AG08396 (cell line): Measurements from ENCODE around the gene DCTN4.

Experiments used
- DNase-seq: peaks from one replicate; pipeline ENCODE4 v3.0.0; 2012; ENCODE audit warnings: low spot score, mixed read lengths

DCTN4 gene

GRCh38 chr5:150738862-150739261 lies 20.0 kb downstream of the DCTN4 start:
- no peak for DNase-seq

- no peak for DNase-seq
These were observed 24.0 kb downstream of the DCTN4 start for GRCh38 chr5:150734579-150735384.

- DNase-seq: no peak
These were observed 27.1 kb downstream of the DCTN4 start for GRCh38 chr5:150731669-150732242.

- DNase-seq: no peak
These were observed 29.0 kb downstream of the DCTN4 start for GRCh38 chr5:150729859-150730258.

- no peak for DNase-seq
These were observed 35.0 kb downstream of the DCTN4 start for GRCh38 chr5:150723845-150724244.

- no peak for DNase-seq
These were observed 48.7 kb downstream of the DCTN4 start for GRCh38 chr5:150710165-150710564.

GRCh38 chr5:150706776-150707390 lies 51.9 kb downstream of the DCTN4 start:
- no peak for DNase-seq

- no peak for DNase-seq
These were observed 55.1 kb downstream of the DCTN4 start for GRCh38 chr5:150703762-150704161.

GRCh38 chr5:150700594-150701377 lies 58.0 kb downstream of the DCTN4 start, which contains the start of gene RBM22:
Gene RBM22 (minus strand): TSS chr5:150701062. CDS start chr5:150700985, 77 bp downstream.
- DNase-seq: peak; percentile 86

- DNase-seq: no peak
These were observed 58.6 kb downstream of the DCTN4 start for GRCh38 chr5:150700246-150700593.

- peak; percentile 31 for DNase-seq
These were observed 64.2 kb downstream of the DCTN4 start for GRCh38 chr5:150694612-150695011.

- no peak for DNase-seq
These were observed 66.5 kb downstream of the DCTN4 start for GRCh38 chr5:150692276-150692675.

- DNase-seq: no peak
These were observed 68.1 kb downstream of the DCTN4 start for GRCh38 chr5:150690760-150691159.

GRCh38 chr5:150689120-150689519 lies 69.7 kb downstream of the DCTN4 start:
- DNase-seq: no peak

- no peak for DNase-seq
These were observed 82.2 kb downstream of the DCTN4 start for GRCh38 chr5:150676578-150676977.

- no peak for DNase-seq
These were observed 83.7 kb downstream of the DCTN4 start for GRCh38 chr5:150675069-150675468.

GRCh38 chr5:150674341-150674821 lies 84.4 kb downstream of the DCTN4 start:
- DNase-seq: no peak

GRCh38 chr5:150672884-150673275 lies 85.9 kb downstream of the DCTN4 start:
- DNase-seq: no peak

GRCh38 chr5:150672237-150672883 lies 86.5 kb downstream of the DCTN4 start:
- peak; percentile 55 for DNase-seq

GRCh38 chr5:150671509-150672236 lies 87.1 kb downstream of the DCTN4 start:
- DNase-seq: no peak

- no peak for DNase-seq
These were observed 87.9 kb downstream of the DCTN4 start for GRCh38 chr5:150670948-150671310.
